Loucy (cell line): ENCODE measurements around the gene UTP11.

Experiments
- H2AFZ ChIP-seq: fragments of 200-600 bp; sonication (generic); 2 replicates; pipeline ENCODE4 v1.6.0; 2016; ENCODE audit warnings: antibody characterized with exemption, mild to moderate bottlenecking, low read length, moderate library complexity
- H3F3A ChIP-seq: fragments of 200-600 bp; 2 replicates; pipeline ENCODE4 v1.6.0; 2016; ENCODE audit warnings: antibody characterized with exemption, low read depth, mild to moderate bottlenecking
- H3K27me3 ChIP-seq: fragments of 200-600 bp; sonication (generic); 2 replicates; pipeline ENCODE4 v1.6.1; 2014; ENCODE audit warnings: low read length, mild to moderate bottlenecking; ENCODE audit not compliant: insufficient read depth, poor library complexity, severe bottlenecking
- H3K36me3 ChIP-seq: fragments of 200-600 bp; sonication (generic); 2 replicates; pipeline ENCODE4 v1.6.1; 2016; ENCODE audit warnings: low read length; ENCODE audit not compliant: insufficient read depth
- H3K4me1 ChIP-seq: fragments of 200-600 bp; sonication (generic); 2 replicates; pipeline ENCODE4 v1.5.1; 2014; ENCODE audit warnings: low read length, mild to moderate bottlenecking; ENCODE audit not compliant: insufficient read depth, poor library complexity, severe bottlenecking
- H3K4me2 ChIP-seq: fragments of 200-600 bp; sonication (generic); 2 replicates; pipeline ENCODE4 v1.6.0; 2014; ENCODE audit warnings: antibody characterized with exemption, low read length, low read depth, mild to moderate bottlenecking; ENCODE audit not compliant: poor library complexity, severe bottlenecking
- H3K4me3 ChIP-seq: fragments of 200-600 bp; sonication (generic); 2 replicates; pipeline ENCODE4 v1.5.1; 2014; ENCODE audit warnings: low read length, mild to moderate bottlenecking, mixed read lengths; ENCODE audit not compliant: poor library complexity, severe bottlenecking
- H3K79me2 ChIP-seq: fragments of 200-600 bp; sonication (generic); 2 replicates; pipeline ENCODE4 v1.6.1; 2014; ENCODE audit warnings: low read length; ENCODE audit not compliant: insufficient read depth
- H3K9ac ChIP-seq: fragments of 200-600 bp; sonication (generic); 2 replicates; pipeline ENCODE4 v1.6.0; 2014; ENCODE audit warnings: mild to moderate bottlenecking, low read depth, low read length, moderate library complexity; ENCODE audit not compliant: poor library complexity, severe bottlenecking
- H3K9me2 ChIP-seq: fragments of 200-600 bp; sonication (generic); replicated peaks from 2 replicates; pipeline ENCODE4 v1.6.1; 2016; ENCODE audit warnings: low read depth, low read length, mixed read lengths
- H3K9me3 ChIP-seq: fragments of 200-600 bp; sonication (generic); 2 replicates; pipeline ENCODE4 v1.6.1; 2014; ENCODE audit warnings: mild to moderate bottlenecking, antibody characterized with exemption, low read length, low read depth; ENCODE audit not compliant: insufficient read depth
- H4K20me1 ChIP-seq: fragments of 200-600 bp; sonication (generic); 2 replicates; pipeline ENCODE4 v1.6.0; 2014; ENCODE audit warnings: antibody characterized with exemption, low read length, mild to moderate bottlenecking; ENCODE audit not compliant: insufficient read depth, poor library complexity, severe bottlenecking
- CTCF ChIP-seq: fragments of 200-600 bp; sonication (generic); conservative IDR thresholded peaks from 2 replicates; pipeline ENCODE4 v1.5.1; 2014; ENCODE audit warnings: mild to moderate bottlenecking, antibody characterized with exemption, low read length
- EZH2phosphoT487 ChIP-seq: fragments of 200-600 bp; IDR thresholded peaks from 2 replicates; pipeline ENCODE4 v1.6.1; 2018; ENCODE audit warnings: antibody characterized with exemption, mild to moderate bottlenecking, moderate library complexity, borderline replicate concordance

UTP11 gene

GRCh38 chr1:38014171-38014570 is 1.6 kb downstream of the UTP11 start:
- Histone ChIP-seq H4K20me1 (peaks cover 28% of the 10 kb centered on the region), H3K9ac (peak overlapping the region; percentile 88), H3K79me2 (peaks cover 62% of the 10 kb centered on the region), H2AFZ (no peak overlapping the region), H3K4me1 (peaks cover 41% of the 10 kb centered on the region), H3K27me3 (no peaks in the 10 kb centered on the region), H3K4me2 (peak overlapping the region; percentile 92), H3K36me3 (peaks cover 28% of the 10 kb centered on the region), H3F3A (no peaks in the 10 kb centered on the region), H3K9me3 (no peaks in the 10 kb centered on the region), H3K9me2 (no peaks in the 10 kb centered on the region), H3K4me3 (peak overlapping the region; percentile 90)
- TF ChIP-seq CTCF (no peak), EZH2phosphoT487 (no peak)

GRCh38 chr1:38014724-38015424 is 2.3 kb downstream of the UTP11 start:
- peaks cover 29% of the 10 kb centered on the region for H4K20me1 ChIP-seq
- no peak overlapping the region for H2AFZ ChIP-seq
- TF ChIP-seq EZH2phosphoT487 (no peak), CTCF (no peak)
- H3K4me1 ChIP-seq, result peaks cover 35% of the 10 kb centered on the region
- peaks cover 33% of the 10 kb centered on the region for H3K36me3 ChIP-seq
- H3K4me2 ChIP-seq, result peak overlapping the region; percentile 92
- peak overlapping the region; percentile 88 for H3K9ac ChIP-seq
- peak overlapping the region; percentile 90 for H3K4me3 ChIP-seq
- no peaks in the 10 kb centered on the region for H3F3A ChIP-seq
- no peaks in the 10 kb centered on the region for H3K9me2 ChIP-seq
- H3K27me3 ChIP-seq, result no peaks in the 10 kb centered on the region
- no peaks in the 10 kb centered on the region for H3K9me3 ChIP-seq
- H3K79me2 ChIP-seq, result peaks cover 66% of the 10 kb centered on the region

- H3K36me3 ChIP-seq, result peaks cover 45% of the 10 kb centered on the region
- no peaks in the 10 kb centered on the region for H3K9me3 ChIP-seq
- H3K27me3 ChIP-seq, result no peaks in the 10 kb centered on the region
- no peaks in the 10 kb centered on the region for H3F3A ChIP-seq
- H3K4me2 ChIP-seq, result peak overlapping the region; percentile 92
- peak overlapping the region; percentile 56 for H3K9ac ChIP-seq
- H3K4me1 ChIP-seq, result peaks cover 28% of the 10 kb centered on the region
- no peaks in the 10 kb centered on the region for H3K9me2 ChIP-seq
- H2AFZ ChIP-seq, result no peak overlapping the region
- H3K4me3 ChIP-seq, result peak overlapping the region; percentile 90
- peaks cover 29% of the 10 kb centered on the region for H4K20me1 ChIP-seq
- peaks cover 74% of the 10 kb centered on the region for H3K79me2 ChIP-seq
- TF ChIP-seq CTCF, result no peak
- no peak for TF ChIP-seq EZH2phosphoT487
Observed at GRCh38 chr1:38015978-38016725, 3.6 kb downstream of the UTP11 start.
